Calu3 (cell line): ENCODE measurements around the gene RGL4. TPM values are rescaled to one million over a fixed set of nuclear protein-coding genes. Genes with fewer than 3 reads are reported as not detected.
A peak's percentile ranks its signal among the peaks of the same experiment; 100 is the strongest.

Experiments used
- BruUV-seq: library from RNA; stranded (reverse); fragments of 400-500 nt; replicated peaks from 2 replicates; lab custom pipeline; 2021; lab: Mats Ljungman, UMichigan
- CTCF ChIA-PET: fragments of 300-600 bp; sonication (Branson Sonifier 250); formaldehyde crosslinking; loops from one replicate; lab custom pipeline; 2022; ENCODE audit warnings: antibody characterized with exemption; lab: Charles Lee
- DNase-seq: peaks from one replicate; pipeline ENCODE4 v3.0.0; 2022
- H3K27ac Mint-ChIP-seq: one replicate; pipeline ENCODE4 v1.8.0; 2022; ENCODE audit warnings: mixed read lengths; ENCODE audit not compliant: unreplicated experiment
- H3K27me3 Mint-ChIP-seq: one replicate; pipeline ENCODE4 v1.8.0; 2022; ENCODE audit warnings: mixed read lengths; ENCODE audit not compliant: unreplicated experiment
- H3K36me3 Mint-ChIP-seq: one replicate; pipeline ENCODE4 v1.8.0; 2022; ENCODE audit warnings: mild to moderate bottlenecking, moderate library complexity, mixed read lengths; ENCODE audit not compliant: insufficient read depth, unreplicated experiment
- H3K4me1 Mint-ChIP-seq: one replicate; pipeline ENCODE4 v1.8.0; 2022; ENCODE audit warnings: mild to moderate bottlenecking, low read depth, mixed read lengths; ENCODE audit not compliant: unreplicated experiment
- H3K4me3 Mint-ChIP-seq: one replicate; pipeline ENCODE4 v1.8.0; 2022; ENCODE audit warnings: mild to moderate bottlenecking, low read depth, moderate library complexity, mixed read lengths; ENCODE audit not compliant: unreplicated experiment
- H3K9me3 Mint-ChIP-seq: one replicate; pipeline ENCODE4 v1.8.0; 2022; ENCODE audit warnings: low read depth, mixed read lengths; ENCODE audit not compliant: unreplicated experiment
- CTCF ChIP-seq: fragments of 200-600 bp; IDR thresholded peaks from one replicate; pipeline ENCODE4 v1.8.0; 2022; ENCODE audit warnings: antibody characterized with exemption; ENCODE audit not compliant: unreplicated experiment
- intact Hi-C: fragments of 100-400 bp; cut with micrococcal nuclease; formaldehyde crosslinking; loops from one replicate; pipeline ENCODE4 v1.10.0; 2022; ENCODE audit not compliant: unreplicated experiment
- total RNA-seq: library from RNA; stranded (reverse); gene quantifications from 2 replicates; pipeline ENCODE4 v1.2.3, GENCODE V29; 2022

The RGL4 gene
- total RNA-seq, 1 experiment from 2014 or later = not detected

- H3K36me3 Mint-ChIP-seq = peaks cover 44% of the 10 kb centered on the region
- no peak overlapping the region for H3K4me3 Mint-ChIP-seq
- H3K4me1 Mint-ChIP-seq = no peaks in the 10 kb centered on the region
- H3K9me3 Mint-ChIP-seq = no peaks in the 10 kb centered on the region
- no peak overlapping the region for H3K27ac Mint-ChIP-seq
- intact Hi-C loops = no loop called here
- CTCF ChIA-PET = no interaction called here
- BruUV-seq = no TSS peak
- no peak for TF ChIP-seq CTCF
- H3K27me3 Mint-ChIP-seq = no peaks in the 10 kb centered on the region
- DNase-seq = no peak
These were observed 21.4 kb downstream of the RGL4 start for GRCh38 chr22:23712256-23712655.

- CTCF ChIA-PET = no interaction called here
- intact Hi-C loops = no loop called here
- TF ChIP-seq CTCF = no peak
- H3K9me3 Mint-ChIP-seq = no peaks in the 10 kb centered on the region
- H3K4me1 Mint-ChIP-seq = peaks cover 12% of the 10 kb centered on the region
- peaks cover 39% of the 10 kb centered on the region for H3K36me3 Mint-ChIP-seq
- BruUV-seq = no TSS peak
- no peak overlapping the region for H3K4me3 Mint-ChIP-seq
- DNase-seq = no peak
- H3K27ac Mint-ChIP-seq = no peak overlapping the region
- no peaks in the 10 kb centered on the region for H3K27me3 Mint-ChIP-seq
These were observed 23.1 kb downstream of the RGL4 start for GRCh38 chr22:23713696-23714595.

GRCh38 chr22:23714596-23715578 lies 24.1 kb downstream of the RGL4 start:
- peaks cover 12% of the 10 kb centered on the region for H3K4me1 Mint-ChIP-seq
- no peaks in the 10 kb centered on the region for H3K9me3 Mint-ChIP-seq
- no peak overlapping the region for H3K27ac Mint-ChIP-seq
- no peak for TF ChIP-seq CTCF
- H3K4me3 Mint-ChIP-seq = peak overlapping the region; percentile 79
- no peaks in the 10 kb centered on the region for H3K27me3 Mint-ChIP-seq
- intact Hi-C loops = no loop called here
- CTCF ChIA-PET = no interaction called here
- peaks cover 37% of the 10 kb centered on the region for H3K36me3 Mint-ChIP-seq
- BruUV-seq = no TSS peak
- DNase-seq = no peak

GRCh38 chr22:23715806-23716375 lies 25.1 kb downstream of the RGL4 start:
- no peak for TF ChIP-seq CTCF
- no peak overlapping the region for H3K27ac Mint-ChIP-seq
- BruUV-seq = no TSS peak
- peaks cover 12% of the 10 kb centered on the region for H3K4me1 Mint-ChIP-seq
- DNase-seq = no peak
- H3K27me3 Mint-ChIP-seq = no peaks in the 10 kb centered on the region
- CTCF ChIA-PET = interaction anchor here (1.0 kb wide), 1 partner anchor 134 kb away, joined by 3 read pairs; no protein-coding TSS in a partner anchor
- peaks cover 27% of the 10 kb centered on the region for H3K36me3 Mint-ChIP-seq
- H3K4me3 Mint-ChIP-seq = peak overlapping the region; percentile 79
- H3K9me3 Mint-ChIP-seq = no peaks in the 10 kb centered on the region
- intact Hi-C loops = no loop called here
